K562 (cell line): ENCODE measurements around the gene EXOC5. TPM values are rescaled to one million over a fixed set of nuclear protein-coding genes. Genes with fewer than 3 reads are reported as not detected.

Experiments
- ARID4B ChIP-seq: sonication (generic); formaldehyde crosslinking; IDR thresholded peaks from 2 replicates; pipeline ENCODE4 v1.8.0; 2022; ENCODE audit warnings: mild to moderate bottlenecking, missing genetic modification reagents
- ELK3 ChIP-seq: fragments of 450-650 bp; formaldehyde crosslinking; IDR thresholded peaks from 2 replicates; pipeline ENCODE4 v1.4.0; 2020; ENCODE audit warnings: mild to moderate bottlenecking
- FOXA3 ChIP-seq, 2 experiments: fragments of 450-650 bp in 1 of 2; sonication (generic) in 1 of 2; formaldehyde crosslinking; IDR thresholded peaks in 1 of 2; conservative IDR thresholded peaks in 1 of 2; 2 replicates each; pipeline versions ENCODE4 v1.4.0 to v1.8.0; 2020 to 2022; ENCODE audit warnings: mild to moderate bottlenecking in 2 of 2, missing genetic modification reagents in 1 of 2
- HDGF ChIP-seq: fragments of 450-650 bp; IDR thresholded peaks from 2 replicates; pipeline ENCODE4 v1.6.1; 2016
- MYNN ChIP-seq, 2 experiments: sonication (generic); formaldehyde crosslinking in 1 of 2; IDR thresholded peaks; 2 replicates each; pipeline versions ENCODE4 v1.5.0 to v1.6.1; 2016 to 2020; ENCODE audit warnings: antibody characterized with exemption in 1 of 2, missing genetic modification reagents in 1 of 2
- POLR2H ChIP-seq: IDR thresholded peaks from 2 replicates; pipeline ENCODE4 v1.6.1; 2016; ENCODE audit warnings: missing genetic modification characterization, low read depth, mild to moderate bottlenecking, control low read depth, missing compliant biosample characterization, moderate library complexity
- RNF219 ChIP-seq: fragments of 250-450 bp; sonication (Bioruptor Pico); IDR thresholded peaks from 2 replicates; pipeline ENCODE4 v1.5.0; 2022; ENCODE audit warnings: mild to moderate bottlenecking
- SMARCA5 ChIP-seq: fragments of 450-650 bp; IDR thresholded peaks from 2 replicates; pipeline ENCODE4 v1.6.1; 2016
- TRIM24 ChIP-seq, 2 experiments: fragments of 450-650 bp; IDR thresholded peaks; 2 replicates each; pipeline ENCODE4 v1.6.1; 2016
- ZFP30 ChIP-seq: fragments of 250-450 bp; sonication (Bioruptor Pico); IDR thresholded peaks from 2 replicates; pipeline ENCODE4 v1.8.0; 2022; ENCODE audit warnings: moderate library complexity, mild to moderate bottlenecking, inconsistent platforms, borderline replicate concordance
- ZNF407 ChIP-seq: fragments of 450-650 bp; IDR thresholded peaks from 2 replicates; pipeline ENCODE4 v1.6.1; 2016; ENCODE audit warnings: low read depth
- ZNF766 ChIP-seq: fragments of 200-800 bp; sonication (Bioruptor generic); conservative IDR thresholded peaks from 2 replicates; pipeline ENCODE4 v1.6.1; 2016; ENCODE audit warnings: missing genetic modification characterization, missing compliant biosample characterization
- polyA plus RNA-seq, 8 experiments: library from polyadenylated mRNA; depleted of rRNA in 4 of 8; stranded (reverse) in 5 of 8; unstranded in 3 of 8; fragments of >200 nt; fragmentation: Nextera tagmentation in 2 of 8; fragmentation: Illumina TruSeq in 1 of 8; extraction: Ambion mirVana in 2 of 8; extraction: Trizol in 1 of 8; gene quantifications; 2 replicates each; pipeline versions ENCODE4 v1.2.1 to v1.2.3, GENCODE V29; 2011 to 2014; ENCODE audit warnings: inconsistent platforms in 1 of 8, missing spikeins in 1 of 8
- total RNA-seq, 7 experiments: library from RNA; depleted of rRNA in 6 of 7; stranded (reverse); fragments of >200 nt in 6 of 7; fragmentation: Illumina TruSeq in 2 of 7; extraction: Trizol in 2 of 7; gene quantifications; 2 replicates each; pipeline versions ENCODE4 v1.2.1 to v1.2.3, GENCODE V29; 2011 to 2021; ENCODE audit warnings: low replicate concordance in 1 of 7

EXOC5 gene
- total and polyA plus RNA-seq, 9 of the 15 experiments (the other 6 are each of a cell fraction or from before 2014, with no cell fraction given) = 5.7 to 50.3 (median 32.0) TPM

GRCh38 chr14:57317248-57317833 is 48.6 kb upstream of the EXOC5 start (continued):
- no peak for TF ChIP-seq MYNN (IDR thresholded peaks at IDR 0.05)
- TF ChIP-seq MYNN (CRISPR knock-in tag; IDR thresholded peaks at IDR 0.05) = no peak
- no peak for TF ChIP-seq ELK3
- TF ChIP-seq ZNF766 (CRISPR knock-in tag) = no peak
- no peak for TF ChIP-seq ZFP30 (CRISPR knock-in tag)
- TF ChIP-seq FOXA3 (CRISPR knock-in tag; conservative IDR thresholded peaks at IDR 0.05 in 1 of 2, IDR thresholded peaks at IDR 0.05 in 1 of 2) = no peak
- no peak for TF ChIP-seq RNF219
- no peak for TF ChIP-seq POLR2H (tag)
- TF ChIP-seq HDGF = no peak
- TF ChIP-seq ARID4B (CRISPR knock-in tag) = no peak
- TF ChIP-seq TRIM24 (IDR thresholded peaks at IDR 0.05) = no peak
- no peak for TF ChIP-seq ZNF407
- no peak for TF ChIP-seq SMARCA5
